K562 (cell line): Measurements from ENCODE around the gene CAPRIN2. TPM values are rescaled to one million over a fixed set of nuclear protein-coding genes. Genes with fewer than 3 reads are reported as not detected.

Experiments
- CHD4 ChIP-seq: fragments of 200-600 bp; sonication (generic); IDR thresholded peaks from 3 replicates; pipeline ENCODE4 v1.6.1; 2012; ENCODE audit warnings: low read depth, mild to moderate bottlenecking, mixed read lengths, low read length, inconsistent platforms; ENCODE audit not compliant: insufficient read depth, insufficient replicate concordance, poor library complexity, severe bottlenecking
- CSDE1 ChIP-seq, 2 experiments: fragments of 450-650 bp; IDR thresholded peaks; 2 replicates each; pipeline ENCODE4 v1.6.1; 2016; ENCODE audit warnings: mild to moderate bottlenecking in 1 of 2
- ERF ChIP-seq: fragments of 450-650 bp; formaldehyde crosslinking; IDR thresholded peaks from 2 replicates; pipeline ENCODE4 v1.4.0; 2020; ENCODE audit warnings: mild to moderate bottlenecking, mixed read lengths
- FOSL1 ChIP-seq: fragments of 200-800 bp; sonication (Bioruptor generic); conservative IDR thresholded peaks from 2 replicates; pipeline ENCODE4 v1.6.1; 2016; ENCODE audit warnings: missing genetic modification characterization, missing compliant biosample characterization
- JUNB ChIP-seq: fragments of 450-650 bp; formaldehyde crosslinking; conservative IDR thresholded peaks from 2 replicates; pipeline ENCODE4 v1.4.0; 2020; ENCODE audit warnings: mild to moderate bottlenecking
- KAT8 ChIP-seq: fragments of 450-650 bp; IDR thresholded peaks from 2 replicates; pipeline ENCODE4 v1.6.1; 2016; ENCODE audit warnings: low read depth, mild to moderate bottlenecking
- MYNN ChIP-seq, 2 experiments: sonication (generic); formaldehyde crosslinking in 1 of 2; IDR thresholded peaks; 2 replicates each; pipeline versions ENCODE4 v1.5.0 to v1.6.1; 2016 to 2020; ENCODE audit warnings: antibody characterized with exemption in 1 of 2, missing genetic modification reagents in 1 of 2
- NFRKB ChIP-seq: fragments of 450-650 bp; IDR thresholded peaks from 2 replicates; pipeline ENCODE4 v1.6.1; 2016; ENCODE audit warnings: low read depth
- PCBP1 ChIP-seq: fragments of 200-400 bp; formaldehyde crosslinking; IDR thresholded peaks from 2 replicates; pipeline ENCODE4 v1.6.1; 2018; ENCODE audit warnings: mild to moderate bottlenecking, low read depth, low read length; ENCODE audit not compliant: poor library complexity, severe bottlenecking
- PHF20 ChIP-seq: fragments of 450-650 bp; IDR thresholded peaks from 2 replicates; pipeline ENCODE4 v1.6.1; 2018; ENCODE audit not compliant: partially characterized antibody
- SAFB2 ChIP-seq: fragments of 200-400 bp; formaldehyde crosslinking; IDR thresholded peaks from 2 replicates; pipeline ENCODE4 v1.6.1; 2018; ENCODE audit warnings: borderline replicate concordance, low read length, low read depth, moderate library complexity; ENCODE audit not compliant: severe bottlenecking
- SMAD3 ChIP-seq: fragments of 450-650 bp; formaldehyde crosslinking; conservative IDR thresholded peaks from 2 replicates; pipeline ENCODE4 v1.4.0; 2020; ENCODE audit warnings: mild to moderate bottlenecking
- THRAP3 ChIP-seq: fragments of 450-650 bp; IDR thresholded peaks from 2 replicates; pipeline ENCODE4 v1.6.1; 2016; ENCODE audit warnings: mild to moderate bottlenecking, inconsistent platforms, borderline replicate concordance
- XRCC5 ChIP-seq: fragments of 200-400 bp; formaldehyde crosslinking; IDR thresholded peaks from 2 replicates; pipeline ENCODE4 v1.6.1; 2017; ENCODE audit warnings: low read depth, mild to moderate bottlenecking, low read length
- ZEB2 ChIP-seq: fragments of 450-650 bp; IDR thresholded peaks from 2 replicates; pipeline ENCODE4 v1.6.1; 2016
- ZNF780A ChIP-seq: fragments of 250-450 bp; sonication (Bioruptor Pico); IDR thresholded peaks from 2 replicates; pipeline ENCODE4 v1.5.0; 2021; ENCODE audit warnings: mild to moderate bottlenecking
- polyA plus RNA-seq, 8 experiments: library from polyadenylated mRNA; depleted of rRNA in 4 of 8; stranded (reverse) in 5 of 8; unstranded in 3 of 8; fragments of >200 nt; fragmentation: Nextera tagmentation in 2 of 8; fragmentation: Illumina TruSeq in 1 of 8; extraction: Ambion mirVana in 2 of 8; extraction: Trizol in 1 of 8; gene quantifications; 2 replicates each; pipeline versions ENCODE4 v1.2.1 to v1.2.3, GENCODE V29; 2011 to 2014; ENCODE audit warnings: inconsistent platforms in 1 of 8, missing spikeins in 1 of 8
- total RNA-seq, 7 experiments: library from RNA; depleted of rRNA in 6 of 7; stranded (reverse); fragments of >200 nt in 6 of 7; fragmentation: Illumina TruSeq in 2 of 7; extraction: Trizol in 2 of 7; gene quantifications; 2 replicates each; pipeline versions ENCODE4 v1.2.1 to v1.2.3, GENCODE V29; 2011 to 2021; ENCODE audit warnings: low replicate concordance in 1 of 7
- TF ChIP-seq, protein P1 (sequence below): fragments of 250-450 bp; sonication (Bioruptor Pico); IDR thresholded peaks from 2 replicates; pipeline ENCODE4 v1.9.0; 2021; ENCODE audit warnings: mild to moderate bottlenecking, inconsistent platforms
- TF ChIP-seq, protein P2 (sequence below): sonication (generic); formaldehyde crosslinking; IDR thresholded peaks from 2 replicates; pipeline ENCODE4 v1.8.0; 2022; ENCODE audit warnings: mild to moderate bottlenecking, missing genetic modification reagents
- TF ChIP-seq, protein P3 (sequence below), 2 experiments: fragments of 150-350 bp in 1 of 2; IDR thresholded peaks; 2 replicates each; pipeline ENCODE4 v1.6.1; 2012 to 2016; ENCODE audit warnings: low read depth in 2 of 2, low read length in 2 of 2, mild to moderate bottlenecking in 1 of 2, moderate library complexity in 1 of 2
- TF ChIP-seq, protein P4 (sequence below): fragments of 250-450 bp; sonication (Bioruptor Pico); IDR thresholded peaks from 2 replicates; pipeline ENCODE4 v1.8.0; 2022; ENCODE audit warnings: inconsistent platforms, mild to moderate bottlenecking, moderate library complexity, borderline replicate concordance

Gene CAPRIN2
- total and polyA plus RNA-seq, 9 of the 15 experiments (the other 6 are each of a cell fraction or from before 2014, with no cell fraction given), result 2.3 to 14.5 (median 8.9) TPM

DNA sequence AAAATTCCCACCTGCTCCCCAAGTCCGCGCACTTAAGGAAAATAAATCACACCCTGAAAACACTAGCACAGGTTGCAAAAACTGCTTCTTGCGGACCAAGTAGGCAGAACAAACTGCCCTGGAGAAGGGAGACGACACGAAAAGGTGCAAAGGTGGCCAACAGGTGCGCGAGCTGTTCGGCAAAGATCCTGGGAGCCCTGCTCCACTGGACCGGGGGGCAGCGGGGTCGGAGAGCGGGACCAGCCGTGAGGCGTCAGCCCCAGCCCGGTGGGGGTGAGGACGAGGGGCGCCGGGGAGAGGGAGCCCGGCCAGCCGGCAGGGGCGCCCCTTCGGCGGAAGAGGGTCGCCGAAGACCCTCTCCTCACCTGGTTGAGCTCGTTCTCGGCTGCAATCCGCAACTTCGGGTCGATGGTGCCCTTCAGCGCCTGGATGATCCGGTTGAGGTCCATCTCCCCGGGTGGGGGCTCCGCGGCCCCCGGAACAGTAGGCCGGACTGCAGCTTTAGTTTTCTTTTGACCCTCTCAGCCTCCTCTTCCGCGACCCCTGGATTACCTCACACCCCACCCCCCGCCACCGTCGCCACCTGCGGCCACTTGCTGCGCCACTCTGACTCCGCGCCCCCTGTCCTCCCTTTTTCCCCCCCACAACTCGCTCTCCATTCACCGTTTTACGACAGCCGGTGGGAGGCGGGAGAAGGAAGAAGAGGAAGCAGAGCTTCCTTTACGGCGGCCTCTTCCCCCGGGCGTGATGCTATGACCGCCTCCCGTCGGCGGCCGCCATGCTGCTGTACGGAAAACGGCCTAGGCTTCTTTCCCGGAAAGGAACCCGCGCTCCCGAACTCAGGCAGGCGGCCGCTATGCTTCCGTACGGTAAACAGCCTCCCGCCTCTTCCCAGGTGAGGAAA is 59.3 kb downstream of the CAPRIN2 start, which contains the start of gene IPO8 (continued):
- TF ChIP-seq, protein P1, sequence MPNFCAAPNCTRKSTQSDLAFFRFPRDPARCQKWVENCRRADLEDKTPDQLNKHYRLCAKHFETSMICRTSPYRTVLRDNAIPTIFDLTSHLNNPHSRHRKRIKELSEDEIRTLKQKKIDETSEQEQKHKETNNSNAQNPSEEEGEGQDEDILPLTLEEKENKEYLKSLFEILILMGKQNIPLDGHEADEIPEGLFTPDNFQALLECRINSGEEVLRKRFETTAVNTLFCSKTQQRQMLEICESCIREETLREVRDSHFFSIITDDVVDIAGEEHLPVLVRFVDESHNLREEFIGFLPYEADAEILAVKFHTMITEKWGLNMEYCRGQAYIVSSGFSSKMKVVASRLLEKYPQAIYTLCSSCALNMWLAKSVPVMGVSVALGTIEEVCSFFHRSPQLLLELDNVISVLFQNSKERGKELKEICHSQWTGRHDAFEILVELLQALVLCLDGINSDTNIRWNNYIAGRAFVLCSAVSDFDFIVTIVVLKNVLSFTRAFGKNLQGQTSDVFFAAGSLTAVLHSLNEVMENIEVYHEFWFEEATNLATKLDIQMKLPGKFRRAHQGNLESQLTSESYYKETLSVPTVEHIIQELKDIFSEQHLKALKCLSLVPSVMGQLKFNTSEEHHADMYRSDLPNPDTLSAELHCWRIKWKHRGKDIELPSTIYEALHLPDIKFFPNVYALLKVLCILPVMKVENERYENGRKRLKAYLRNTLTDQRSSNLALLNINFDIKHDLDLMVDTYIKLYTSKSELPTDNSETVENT, result no peak
- TF ChIP-seq SAFB2 (no peak), CHD4 (no peak), KAT8 (no peak), MYNN (IDR thresholded peaks at IDR 0.05) (no peak), MYNN (CRISPR knock-in tag; IDR thresholded peaks at IDR 0.05) (no peak), XRCC5 (no peak; the same call in none of the 2 replicates), ZNF780A (no peak), CSDE1 (IDR thresholded peaks at IDR 0.05) (peak in 1 of 2 experiments; percentile 92; a peak in 2 of 4 replicates), NFRKB (peak; percentile 96; the same call in 1 of the 2 replicates), FOSL1 (tag) (no peak), JUNB (no peak), ZEB2 (no peak), PCBP1 (no peak), SMAD3 (CRISPR knock-in tag) (no peak), THRAP3 (no peak), ERF (CRISPR knock-in tag) (no peak), PHF20 (peak; percentile 89)
- TF ChIP-seq, protein P2, sequence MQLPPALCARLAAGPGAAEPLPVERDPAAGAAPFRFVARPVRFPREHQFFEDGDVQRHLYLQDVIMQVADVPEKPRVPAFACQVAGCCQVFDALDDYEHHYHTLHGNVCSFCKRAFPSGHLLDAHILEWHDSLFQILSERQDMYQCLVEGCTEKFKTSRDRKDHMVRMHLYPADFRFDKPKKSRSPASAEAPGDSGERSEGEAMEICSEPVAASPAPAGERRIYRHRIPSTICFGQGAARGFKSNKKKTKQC (CRISPR knock-in tag), result no peak
- TF ChIP-seq, protein P3, sequence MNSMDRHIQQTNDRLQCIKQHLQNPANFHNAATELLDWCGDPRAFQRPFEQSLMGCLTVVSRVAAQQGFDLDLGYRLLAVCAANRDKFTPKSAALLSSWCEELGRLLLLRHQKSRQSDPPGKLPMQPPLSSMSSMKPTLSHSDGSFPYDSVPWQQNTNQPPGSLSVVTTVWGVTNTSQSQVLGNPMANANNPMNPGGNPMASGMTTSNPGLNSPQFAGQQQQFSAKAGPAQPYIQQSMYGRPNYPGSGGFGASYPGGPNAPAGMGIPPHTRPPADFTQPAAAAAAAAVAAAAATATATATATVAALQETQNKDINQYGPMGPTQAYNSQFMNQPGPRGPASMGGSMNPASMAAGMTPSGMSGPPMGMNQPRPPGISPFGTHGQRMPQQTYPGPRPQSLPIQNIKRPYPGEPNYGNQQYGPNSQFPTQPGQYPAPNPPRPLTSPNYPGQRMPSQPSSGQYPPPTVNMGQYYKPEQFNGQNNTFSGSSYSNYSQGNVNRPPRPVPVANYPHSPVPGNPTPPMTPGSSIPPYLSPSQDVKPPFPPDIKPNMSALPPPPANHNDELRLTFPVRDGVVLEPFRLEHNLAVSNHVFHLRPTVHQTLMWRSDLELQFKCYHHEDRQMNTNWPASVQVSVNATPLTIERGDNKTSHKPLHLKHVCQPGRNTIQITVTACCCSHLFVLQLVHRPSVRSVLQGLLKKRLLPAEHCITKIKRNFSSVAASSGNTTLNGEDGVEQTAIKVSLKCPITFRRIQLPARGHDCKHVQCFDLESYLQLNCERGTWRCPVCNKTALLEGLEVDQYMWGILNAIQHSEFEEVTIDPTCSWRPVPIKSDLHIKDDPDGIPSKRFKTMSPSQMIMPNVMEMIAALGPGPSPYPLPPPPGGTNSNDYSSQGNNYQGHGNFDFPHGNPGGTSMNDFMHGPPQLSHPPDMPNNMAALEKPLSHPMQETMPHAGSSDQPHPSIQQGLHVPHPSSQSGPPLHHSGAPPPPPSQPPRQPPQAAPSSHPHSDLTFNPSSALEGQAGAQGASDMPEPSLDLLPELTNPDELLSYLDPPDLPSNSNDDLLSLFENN (IDR thresholded peaks at IDR 0.05; ENCODE audit: low read depth in 2 of 2, low read length in 2 of 2), result no peak
- TF ChIP-seq, protein P4, sequence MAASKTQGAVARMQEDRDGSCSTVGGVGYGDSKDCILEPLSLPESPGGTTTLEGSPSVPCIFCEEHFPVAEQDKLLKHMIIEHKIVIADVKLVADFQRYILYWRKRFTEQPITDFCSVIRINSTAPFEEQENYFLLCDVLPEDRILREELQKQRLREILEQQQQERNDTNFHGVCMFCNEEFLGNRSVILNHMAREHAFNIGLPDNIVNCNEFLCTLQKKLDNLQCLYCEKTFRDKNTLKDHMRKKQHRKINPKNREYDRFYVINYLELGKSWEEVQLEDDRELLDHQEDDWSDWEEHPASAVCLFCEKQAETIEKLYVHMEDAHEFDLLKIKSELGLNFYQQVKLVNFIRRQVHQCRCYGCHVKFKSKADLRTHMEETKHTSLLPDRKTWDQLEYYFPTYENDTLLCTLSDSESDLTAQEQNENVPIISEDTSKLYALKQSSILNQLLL (CRISPR knock-in tag), result no peak
